Measurements from ENCODE around the gene DSCAM. TPM values are rescaled to one million over a fixed set of nuclear protein-coding genes. Genes with fewer than 3 reads are reported as not detected.

The DSCAM gene
- total RNA-seq, 1 experiment from 2014 or later = not detected

DNA sequence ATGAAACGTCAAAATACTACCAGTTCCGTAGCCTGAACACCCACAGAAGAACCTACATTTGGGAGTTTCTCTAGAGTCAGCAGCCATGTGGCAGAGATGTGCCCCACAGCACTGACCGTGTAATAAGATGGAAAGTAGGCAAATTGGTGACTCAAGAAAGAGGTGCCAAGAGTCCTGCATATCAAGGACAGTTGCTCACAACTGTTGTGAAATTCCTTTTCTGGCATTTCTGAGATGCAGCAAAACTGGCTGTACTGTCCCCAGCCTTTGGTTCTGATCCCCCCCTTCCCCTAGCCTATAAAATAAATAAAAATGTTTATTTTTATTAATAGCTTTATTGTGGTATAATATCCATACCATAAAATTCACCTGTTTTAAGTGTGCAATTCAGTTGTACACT lies 655.8 kb downstream of the DSCAM start:
- ChIA-PET POLR2A (no interaction called here), CTCF (no interaction called here), RAD21 (ENCODE audit: low non-redundant PET in 1 of 2, low total read pairs in 2 of 2, uncharacterized antibody in 2 of 2, unreplicated experiment in 2 of 2) (no interaction called here)
- Histone ChIP-seq H3K9me3 (ENCODE audit: control insufficient read depth in 1 of 2, insufficient read depth in 1 of 2, low read depth in 1 of 2, low read length in 2 of 2) (peaks cover 29 to 41% of the 10 kb centered on the region in 2 experiments; a peak in 2 of 4 replicates), H3K27me3 (ENCODE audit: insufficient read depth, low read length) (no peaks in the 10 kb centered on the region), H3K9ac (ENCODE audit: low read length) (no peak overlapping the region), H3K36me3 (ENCODE audit: control insufficient read depth in 1 of 2, insufficient read depth in 2 of 2, low read length in 2 of 2) (no peaks in the 10 kb centered on the region), H3K27ac (ENCODE audit: low read depth, low read length) (no peak overlapping the region), H3K4me3 (replicated peaks in 1 of 2; ENCODE audit: low read depth in 1 of 2, low read length in 2 of 2) (no peak overlapping the region), H3K4me1 (ENCODE audit: control insufficient read depth in 1 of 2, insufficient read depth in 2 of 2, low read length in 2 of 2) (no peaks in the 10 kb centered on the region), H3K79me2 (ENCODE audit: insufficient read depth, low read length) (no peaks in the 10 kb centered on the region), H4K20me1 (ENCODE audit: insufficient read depth) (no peaks in the 10 kb centered on the region), H2AFZ (ENCODE audit: low read depth, low read length, poor library complexity, severe bottlenecking) (no peak overlapping the region), H3K4me2 (ENCODE audit: low read length) (no peak overlapping the region), H3K9me2 (ENCODE audit: insufficient read depth) (no peaks in the 10 kb centered on the region)
- no peak for ATAC-seq
- TF ChIP-seq POLR2A (IDR thresholded peaks at IDR 0.05; ENCODE audit: borderline replicate concordance, extremely low read depth, insufficient read depth, insufficient read length) = no peak
- TF ChIP-seq EZH2phosphoT487 (IDR thresholded peaks at IDR 0.05; ENCODE audit: borderline replicate concordance) = no peak
- TF ChIP-seq CBX3 (IDR thresholded peaks at IDR 0.05; ENCODE audit: low read depth) = no peak
- TF ChIP-seq SP1 (IDR thresholded peaks at IDR 0.05; ENCODE audit: low read depth) = no peak
- TF ChIP-seq CTCF (IDR thresholded peaks at IDR 0.05 in 2 of 3, conservative IDR thresholded peaks at IDR 0.05 in 1 of 3; ENCODE audit: borderline replicate concordance in 1 of 3, insufficient read depth in 1 of 3, low read depth in 2 of 3, low read length in 2 of 3) = no peak
- TF ChIP-seq ZNF274 (IDR thresholded peaks at IDR 0.05; ENCODE audit: low read depth, low read length) = no peak
- no peak for TF ChIP-seq ZBTB33 (IDR thresholded peaks at IDR 0.05; ENCODE audit: extremely low read depth, insufficient replicate concordance, low read length)
- no peak for TF ChIP-seq FOSL1 (IDR thresholded peaks at IDR 0.05; ENCODE audit: low read depth)
- intact Hi-C loops (cut with micrococcal nuclease) = no loop called here
- BruUV-seq (replicated peaks) = no TSS peak
- no peak for DNase-seq (ENCODE audit: low read depth, low spot score)

Measured in HCT116 (cell line).